GM23338 (cell line): ENCODE data around the gene GAB1. TPM values are rescaled to one million over a fixed set of nuclear protein-coding genes. Genes with fewer than 3 reads are reported as not detected.

Experiments
- ATAC-seq: fragments of 200-7000 bp; cut with Tn5 transposase; 3 replicates; pipeline ENCODE4 v1.9.1; 2020
- DNase-seq: peaks from one replicate; pipeline ENCODE4 v3.0.0-alpha.2; 2015; ENCODE audit warnings: low spot score
- H2AFZ ChIP-seq: fragments of 200-600 bp; sonication (generic); 2 replicates; pipeline ENCODE4 v1.8.0; 2016; ENCODE audit warnings: antibody characterized with exemption, mild to moderate bottlenecking, moderate library complexity
- H3F3A ChIP-seq: fragments of 200-600 bp; sonication (generic); replicated peaks from 2 replicates; pipeline ENCODE4 v1.8.0; 2017; ENCODE audit warnings: antibody characterized with exemption, mixed run types, low read depth
- H3K27ac ChIP-seq: fragments of 200-600 bp; sonication (generic); 2 replicates; pipeline ENCODE4 v1.6.1; 2016; ENCODE audit warnings: low read depth
- H3K27me3 ChIP-seq: fragments of 200-600 bp; sonication (generic); 2 replicates; pipeline ENCODE4 v1.8.0; 2016; ENCODE audit warnings: mild to moderate bottlenecking, mixed run types, moderate library complexity; ENCODE audit not compliant: insufficient read depth
- H3K36me3 ChIP-seq: fragments of 200-600 bp; sonication (generic); 2 replicates; pipeline ENCODE4 v1.8.0; 2016; ENCODE audit warnings: mild to moderate bottlenecking; ENCODE audit not compliant: insufficient read depth
- H3K4me1 ChIP-seq: fragments of 200-600 bp; sonication (generic); 2 replicates; pipeline ENCODE4 v1.8.0; 2016; ENCODE audit warnings: mild to moderate bottlenecking, moderate library complexity; ENCODE audit not compliant: insufficient read depth
- H3K4me2 ChIP-seq: fragments of 200-600 bp; sonication (generic); 2 replicates; pipeline ENCODE4 v1.7.1; 2017; ENCODE audit warnings: mixed run types
- H3K4me3 ChIP-seq: fragments of 200-600 bp; sonication (generic); 2 replicates; pipeline ENCODE4 v1.6.1; 2016; ENCODE audit warnings: mixed run types
- H3K79me2 ChIP-seq: fragments of 200-600 bp; sonication (generic); replicated peaks from 2 replicates; pipeline ENCODE4 v1.8.0; 2017; ENCODE audit warnings: mild to moderate bottlenecking; ENCODE audit not compliant: insufficient read depth
- H3K9me2 ChIP-seq: fragments of 200-600 bp; sonication (generic); 2 replicates; pipeline ENCODE4 v1.8.0; 2017; ENCODE audit not compliant: insufficient read depth
- H4K20me1 ChIP-seq: fragments of 200-600 bp; sonication (generic); replicated peaks from 2 replicates; pipeline ENCODE4 v1.8.0; 2017; ENCODE audit warnings: mild to moderate bottlenecking; ENCODE audit not compliant: insufficient read depth
- H3K27ac Mint-ChIP-seq: 2 replicates; pipeline ENCODE4 v1.8.0; 2020; ENCODE audit warnings: inconsistent platforms, mild to moderate bottlenecking, moderate library complexity, mixed read lengths
- H3K27me3 Mint-ChIP-seq: 3 replicates; pipeline ENCODE4 v1.8.0; 2022; ENCODE audit warnings: low read depth, mild to moderate bottlenecking, moderate library complexity, mixed read lengths, inconsistent platforms; ENCODE audit not compliant: insufficient read depth, poor library complexity
- H3K36me3 Mint-ChIP-seq: 3 replicates; pipeline ENCODE4 v1.8.0; 2021; ENCODE audit warnings: low read depth, mild to moderate bottlenecking, inconsistent platforms, moderate library complexity, mixed read lengths
- H3K4me1 Mint-ChIP-seq: 3 replicates; pipeline ENCODE4 v1.8.0; 2020; ENCODE audit warnings: mild to moderate bottlenecking, inconsistent platforms, mixed read lengths
- H3K4me3 Mint-ChIP-seq: 3 replicates; pipeline ENCODE4 v1.8.0; 2021; ENCODE audit warnings: moderate library complexity, mild to moderate bottlenecking, inconsistent platforms, mixed read lengths
- H3K9me3 Mint-ChIP-seq: 3 replicates; pipeline ENCODE4 v1.8.0; 2020; ENCODE audit warnings: moderate library complexity, mild to moderate bottlenecking, inconsistent platforms, mixed read lengths
- CREB1 ChIP-seq: fragments of 250-450 bp; sonication (Bioruptor Pico); IDR thresholded peaks from 2 replicates; pipeline ENCODE4 v1.5.0; 2020; ENCODE audit warnings: low read depth, mild to moderate bottlenecking, moderate library complexity
- ETS1 ChIP-seq: IDR thresholded peaks from 2 replicates; pipeline ENCODE4 v1.6.1; 2016; ENCODE audit warnings: antibody characterized with exemption
- EZH2 ChIP-seq: fragments of 200-600 bp; sonication (generic); IDR thresholded peaks from one replicate; pipeline ENCODE4 v1.8.0; 2017; ENCODE audit warnings: antibody characterized with exemption, mild to moderate bottlenecking, low read depth; ENCODE audit not compliant: unreplicated experiment
- EZH2phosphoT487 ChIP-seq: fragments of 200-600 bp; sonication (generic); IDR thresholded peaks from one replicate; pipeline ENCODE4 v1.8.1; 2018; ENCODE audit warnings: antibody characterized with exemption; ENCODE audit not compliant: unreplicated experiment
- NANOG ChIP-seq: IDR thresholded peaks from 2 replicates; pipeline ENCODE4 v1.6.1; 2016; ENCODE audit warnings: antibody characterized with exemption, borderline replicate concordance
- ZNF114 ChIP-seq: fragments of 250-450 bp; sonication (Bioruptor Pico); IDR thresholded peaks from 2 replicates; pipeline ENCODE4 v1.5.0; 2020; ENCODE audit warnings: mild to moderate bottlenecking, moderate library complexity
- ZNF331 ChIP-seq: fragments of 250-450 bp; sonication (Bioruptor Pico); IDR thresholded peaks from 2 replicates; pipeline ENCODE4 v1.5.0; 2020; ENCODE audit warnings: low read depth, mild to moderate bottlenecking, moderate library complexity
- ZNF462 ChIP-seq: fragments of 250-450 bp; sonication (Bioruptor Pico); IDR thresholded peaks from 2 replicates; pipeline ENCODE4 v1.5.0; 2020; ENCODE audit warnings: mild to moderate bottlenecking, moderate library complexity
- polyA plus RNA-seq: library from polyadenylated mRNA; unstranded; fragments of >200 nt; fragmentation: Nextera tagmentation; extraction: Ambion mirVana; gene quantifications from 2 replicates; pipeline ENCODE4 v1.2.1, GENCODE V29; 2016
- total RNA-seq: library from RNA; depleted of rRNA; stranded (reverse); fragments of >200 nt; shearing (Covaris generic); gene quantifications from 2 replicates; pipeline ENCODE4 v1.2.3, GENCODE V29; 2014

Gene GAB1
- total and polyA plus RNA-seq, 2 experiments from 2014 or later = 4.0 to 18.4 TPM

- H4K20me1 ChIP-seq = no peaks in the 10 kb centered on the region
- peaks cover 16% of the 10 kb centered on the region for H3K4me1 ChIP-seq
- Mint-ChIP-seq H3K9me3 (no peaks in the 10 kb centered on the region), H3K4me1 (peaks cover 17% of the 10 kb centered on the region), H3K27ac (no peak overlapping the region), H3K4me3 (no peak overlapping the region), H3K27me3 (no peaks in the 10 kb centered on the region), H3K36me3 (peaks cover 1% of the 10 kb centered on the region; the same call in 2 of the 3 replicates)
- H2AFZ ChIP-seq = no peak overlapping the region
- no peak overlapping the region for H3K4me3 ChIP-seq
- H3K4me2 ChIP-seq = 0 out of 2 replicates have a peak overlapping the region, but pooled peaks have one; percentile 0
- H3K79me2 ChIP-seq = no peaks in the 10 kb centered on the region
- H3K27me3 ChIP-seq = no peaks in the 10 kb centered on the region
- no peaks in the 10 kb centered on the region for H3K36me3 ChIP-seq
- ATAC-seq = no peak
- no peaks in the 10 kb centered on the region for H3F3A ChIP-seq
- TF ChIP-seq ZNF114 (CRISPR knock-in tag) (no peak), ZNF331 (CRISPR knock-in tag) (no peak), EZH2phosphoT487 (no peak), ZNF462 (CRISPR knock-in tag) (no peak), NANOG (no peak), EZH2 (no peak), CREB1 (CRISPR knock-in tag) (no peak), ETS1 (no peak)
- H3K27ac ChIP-seq = no peak overlapping the region
- DNase-seq = no peak
- no peaks in the 10 kb centered on the region for H3K9me2 ChIP-seq
Measured at GRCh38 chr4:143455211-143455610, 118.5 kb downstream of the GAB1 start.
